ENCODE results near the gene MGMT. TPM values are rescaled to one million over a fixed set of nuclear protein-coding genes. Genes with fewer than 3 reads are reported as not detected.

Gene MGMT
- polyA plus RNA-seq, 1 donor, result 13.9 TPM

DNA sequence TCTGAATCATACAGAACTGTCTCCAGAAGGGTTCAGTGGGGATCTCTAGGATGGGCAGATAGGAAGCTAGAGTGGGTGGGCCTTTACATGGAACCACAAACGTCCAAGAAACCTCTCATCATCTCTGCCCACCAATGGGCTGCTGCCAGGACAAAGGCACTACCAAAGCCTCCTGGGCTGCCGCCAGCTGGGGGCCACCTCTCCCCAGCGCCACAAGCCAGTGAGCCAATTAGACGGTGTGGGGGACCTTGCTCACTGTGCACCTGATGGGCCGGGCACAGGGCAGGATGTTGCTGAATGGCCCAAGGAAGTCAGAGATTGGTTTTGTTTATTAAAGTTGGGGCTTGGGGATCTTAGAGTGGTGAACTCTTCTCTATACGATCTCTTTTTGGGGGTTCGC lies 242.1 kb downstream of the MGMT start:
- DNase-seq (ENCODE audit: low read depth), result no peak

GRCh38 chr10:129709627-129710509 lies 242.8 kb downstream of the MGMT start:
- no peak for DNase-seq (ENCODE audit: low read depth)

DNA sequence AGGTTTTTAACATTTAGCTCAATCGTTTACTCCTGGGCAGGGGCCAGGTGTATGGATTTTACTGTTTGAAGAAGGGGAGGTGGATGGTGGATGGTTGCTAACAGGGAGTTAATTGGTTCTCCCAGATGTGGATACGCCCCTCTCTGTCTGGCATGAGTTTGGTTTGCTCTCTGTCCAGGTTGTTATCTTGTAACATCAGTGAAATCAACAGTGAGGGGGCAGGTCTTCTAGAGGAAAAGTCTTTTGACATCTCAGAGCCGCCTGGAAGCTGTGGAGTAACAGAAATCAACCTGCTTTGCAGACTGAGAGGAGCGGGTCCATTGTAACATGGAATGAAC lies 243.4 kb downstream of the MGMT start:
- no peak for DNase-seq (ENCODE audit: low read depth)

DNA sequence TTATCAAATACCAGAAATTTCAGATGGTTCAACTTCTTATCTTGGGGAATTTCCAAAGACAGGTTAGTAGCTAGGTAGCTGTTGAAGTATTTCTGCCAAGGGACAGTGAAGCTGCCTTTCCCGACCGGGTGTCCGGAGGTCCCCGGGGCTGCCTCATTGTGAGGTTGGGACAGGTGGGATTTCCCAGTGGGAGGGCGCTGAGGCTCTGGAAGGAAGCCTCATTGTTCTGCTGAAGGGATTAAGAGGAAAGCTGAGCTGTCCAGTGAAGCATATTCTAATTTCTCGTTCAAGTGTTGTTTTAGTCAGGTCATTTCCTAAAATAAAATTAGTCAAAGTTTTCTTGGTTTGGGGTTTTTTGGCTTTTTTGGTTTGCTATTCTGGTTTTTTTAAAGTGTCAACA lies 244.2 kb downstream of the MGMT start:
- DNase-seq (ENCODE audit: low read depth), result no peak

GRCh38 chr10:129712000-129712399 lies 245.0 kb downstream of the MGMT start:
- DNase-seq (ENCODE audit: low read depth), result no peak

DNA sequence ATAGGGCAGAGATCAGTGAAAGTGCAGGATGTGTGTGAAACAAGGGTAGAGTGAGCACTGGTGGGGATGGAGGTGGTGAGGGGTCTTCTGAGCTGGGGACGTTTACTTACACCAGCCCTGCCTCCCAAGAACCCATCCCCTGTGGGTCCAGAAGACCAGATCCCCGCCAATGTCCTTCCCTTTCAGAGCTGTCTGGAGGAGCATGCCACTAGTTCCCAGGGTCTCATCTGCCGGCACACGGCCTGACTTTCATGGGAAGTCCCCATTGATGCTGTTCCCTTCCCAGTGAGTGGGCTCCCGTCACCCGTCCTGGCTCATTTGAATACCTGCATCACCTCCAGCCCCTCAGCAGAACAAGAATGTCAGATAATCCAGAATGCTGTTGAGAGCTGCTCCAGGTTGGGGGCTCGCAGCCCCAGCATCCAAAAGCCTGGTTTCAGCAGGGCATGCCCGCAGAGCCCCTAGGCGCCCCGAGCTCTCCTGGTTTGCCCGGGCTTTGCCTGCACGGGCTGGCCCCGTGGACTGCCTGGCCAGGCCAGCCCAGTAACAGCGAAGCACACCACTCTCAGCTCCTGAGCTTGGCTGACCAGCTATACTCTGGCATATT lies 246.7 kb downstream of the MGMT start:
- DNase-seq (ENCODE audit: low read depth), result no peak

DNA sequence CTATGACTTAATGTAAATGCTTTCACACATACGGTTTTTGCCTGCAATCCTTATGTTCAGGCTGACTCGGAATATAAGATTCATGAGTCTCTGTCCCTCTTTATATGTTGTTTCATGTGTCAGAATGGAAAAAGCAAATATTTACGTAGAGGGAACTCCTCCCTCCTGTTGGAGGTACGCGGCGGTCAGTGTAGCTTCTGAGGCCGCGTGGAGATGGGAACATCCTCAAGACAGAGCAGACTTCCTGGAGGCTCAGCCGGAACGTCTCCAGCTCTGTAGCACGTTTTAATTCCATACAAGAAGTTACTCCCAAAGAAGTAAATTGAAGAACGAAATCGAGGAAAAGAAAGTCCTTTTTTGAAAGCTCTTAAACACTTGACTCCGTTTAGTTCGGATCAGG lies 248.8 kb downstream of the MGMT start:
- DNase-seq (ENCODE audit: low read depth), result no peak

DNA sequence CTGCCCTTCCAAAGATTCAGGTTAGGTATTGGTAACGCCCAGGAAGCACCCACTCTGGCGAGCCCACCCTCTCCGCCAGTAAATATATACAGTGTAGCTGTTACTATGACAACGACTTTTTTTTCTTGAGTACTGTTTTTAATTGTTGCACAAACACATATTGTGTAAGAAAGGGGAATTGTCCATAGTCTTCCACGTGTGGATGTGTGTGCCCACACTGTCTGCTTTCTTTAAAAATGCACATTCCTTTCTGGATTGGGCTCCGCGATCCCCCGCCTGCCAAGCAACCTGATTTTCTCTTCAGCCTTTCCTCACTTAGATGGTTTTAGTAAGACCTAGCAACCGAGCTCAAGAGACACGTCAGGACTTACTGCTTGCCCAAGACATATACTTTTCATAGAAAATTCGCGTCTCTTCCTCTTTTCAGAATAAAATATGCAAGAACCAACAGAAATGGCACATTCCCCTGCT lies 249.2 kb downstream of the MGMT start:
- no peak for DNase-seq (ENCODE audit: low read depth)

DNA sequence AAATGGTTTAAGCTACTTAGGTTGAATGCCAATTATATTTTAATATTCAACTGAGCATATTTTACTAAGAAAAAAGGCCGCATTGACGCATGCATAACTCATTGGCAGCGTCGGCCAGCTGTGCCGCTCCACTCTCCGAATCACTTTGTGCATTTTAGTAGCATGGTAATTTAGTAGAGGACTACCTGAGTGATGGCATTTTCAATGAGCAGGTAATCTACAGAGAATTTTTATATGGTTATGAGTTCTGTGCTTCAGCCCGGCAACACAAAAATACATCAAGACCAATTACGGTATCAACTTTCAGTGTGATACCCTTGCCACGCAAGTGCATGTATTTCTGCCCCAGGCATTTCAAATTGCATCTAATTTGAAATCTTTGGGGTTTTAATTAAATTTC lies 249.8 kb downstream of the MGMT start:
- DNase-seq (ENCODE audit: low read depth), result no peak

- DNase-seq (ENCODE audit: low read depth), result no peak
These were observed 250.9 kb downstream of the MGMT start for GRCh38 chr10:129717816-129718547.

- no peak for DNase-seq (ENCODE audit: low read depth)
These were observed 251.7 kb downstream of the MGMT start for GRCh38 chr10:129718548-129719414.

- no peak for DNase-seq (ENCODE audit: low read depth)
These were observed 252.3 kb downstream of the MGMT start for GRCh38 chr10:129719415-129719739.

DNA sequence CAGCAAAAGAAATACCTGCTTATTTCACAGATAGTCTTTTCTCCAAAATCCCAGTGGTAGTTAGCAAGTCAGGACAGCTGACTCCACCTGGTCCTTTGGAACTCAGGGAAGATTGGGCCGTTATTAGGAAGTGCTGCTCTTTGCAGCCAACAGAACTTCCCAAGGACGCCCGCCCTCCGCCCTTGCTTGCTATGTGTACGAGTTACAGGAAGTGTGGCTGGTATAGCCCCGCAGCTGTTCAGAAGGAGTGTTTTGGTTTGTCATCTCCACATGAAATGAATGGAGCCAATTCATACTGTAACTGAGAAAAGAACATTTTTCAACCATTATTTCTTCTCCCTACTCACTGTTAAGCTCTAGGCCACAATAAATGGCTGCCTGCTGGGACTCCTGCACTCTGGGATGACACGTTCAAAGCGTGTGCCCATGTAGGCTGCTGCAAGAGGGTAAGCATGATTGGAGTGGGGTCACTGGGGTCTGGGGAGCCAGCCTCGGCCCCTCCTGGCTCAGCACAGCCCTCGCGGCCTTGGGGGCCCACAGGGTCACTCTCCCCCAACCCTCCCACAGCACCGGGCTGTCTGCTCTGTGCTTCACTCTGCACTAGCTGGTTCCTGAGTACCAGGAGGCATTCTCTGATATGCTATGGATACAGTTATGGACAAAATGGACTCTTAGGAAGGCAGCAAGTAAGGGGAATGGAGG lies 253.0 kb downstream of the MGMT start:
- no peak for DNase-seq (ENCODE audit: low read depth)

DNA sequence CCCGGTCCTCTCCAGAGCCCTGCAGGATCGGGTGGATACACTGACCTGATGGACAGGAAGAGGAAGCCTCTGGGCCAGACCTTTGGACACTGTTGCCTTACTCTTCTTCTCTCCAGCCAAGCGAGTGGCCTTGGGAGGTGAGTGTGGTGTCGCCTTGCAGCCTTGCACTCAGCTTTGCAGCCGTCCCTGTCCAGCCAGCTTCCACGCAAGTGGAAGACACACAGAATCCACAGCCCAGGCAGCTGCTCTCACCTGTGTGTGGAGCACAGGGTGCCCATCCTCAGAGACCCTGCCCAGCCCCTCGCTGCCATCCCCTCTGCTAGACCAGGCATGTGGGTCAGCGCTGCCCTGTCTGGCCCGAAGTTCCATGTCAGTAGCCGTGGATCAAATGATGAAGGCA lies 258.0 kb downstream of the MGMT start:
- DNase-seq (ENCODE audit: low read depth), result no peak

GRCh38 chr10:129725482-129725881 lies 258.4 kb downstream of the MGMT start:
- DNase-seq (ENCODE audit: low read depth), result no peak

DNA sequence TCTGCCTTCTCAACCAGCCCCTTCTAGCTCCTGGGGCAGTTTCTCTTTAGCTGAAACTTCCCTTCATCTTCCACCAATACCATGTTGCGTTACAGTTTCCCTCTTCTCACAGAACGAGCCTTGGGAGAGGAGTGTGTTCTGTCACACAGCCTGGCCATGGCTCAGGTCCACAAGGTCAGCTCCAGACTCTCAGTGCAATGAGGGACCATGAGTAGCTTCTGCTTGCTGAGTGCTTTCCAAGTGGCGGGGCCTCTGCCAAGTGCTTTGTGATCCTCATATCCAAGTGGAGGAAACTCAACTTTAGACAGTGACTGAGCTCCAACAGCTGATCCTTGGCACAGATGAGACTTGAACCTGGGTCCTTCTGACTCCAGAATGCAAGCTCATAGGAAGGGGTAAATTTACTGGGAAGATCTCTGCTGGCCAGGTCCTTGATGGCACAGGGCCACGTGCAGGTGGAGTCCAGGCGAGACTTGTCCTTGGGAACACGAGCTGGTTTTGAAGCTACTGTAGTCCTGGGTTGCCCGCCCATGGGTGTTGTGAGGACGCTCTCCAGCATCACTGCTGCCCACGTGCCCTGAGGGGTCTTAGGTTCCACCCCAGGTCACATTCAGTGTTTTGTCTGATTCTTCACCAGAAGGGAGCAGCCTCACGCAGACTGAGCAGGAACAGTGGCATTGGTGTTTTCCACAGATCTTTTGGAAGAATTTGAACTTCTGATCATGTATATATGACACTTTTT lies 259.0 kb downstream of the MGMT start:
- no peak for DNase-seq (ENCODE audit: low read depth)

DNA sequence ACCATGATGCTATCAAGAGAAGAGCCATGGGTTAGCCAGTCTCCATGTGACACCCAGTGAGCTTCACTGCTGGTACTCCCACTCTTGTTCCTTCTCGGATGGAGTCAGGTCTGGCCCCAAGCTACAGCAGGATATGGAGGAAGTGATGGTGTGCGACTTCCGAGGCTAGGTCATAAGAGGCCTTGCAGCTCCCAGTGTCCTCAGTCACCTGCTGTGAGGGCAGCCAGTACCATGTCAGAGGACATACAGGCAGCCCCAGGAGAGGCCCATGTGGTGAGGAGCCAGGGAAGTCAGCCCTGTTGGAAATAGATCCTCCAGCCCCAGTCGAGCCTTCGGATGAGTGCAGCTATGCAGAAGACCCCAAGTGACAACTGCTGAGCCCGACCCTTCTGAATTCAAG lies 260.0 kb downstream of the MGMT start:
- no peak for DNase-seq (ENCODE audit: low read depth)

DNA sequence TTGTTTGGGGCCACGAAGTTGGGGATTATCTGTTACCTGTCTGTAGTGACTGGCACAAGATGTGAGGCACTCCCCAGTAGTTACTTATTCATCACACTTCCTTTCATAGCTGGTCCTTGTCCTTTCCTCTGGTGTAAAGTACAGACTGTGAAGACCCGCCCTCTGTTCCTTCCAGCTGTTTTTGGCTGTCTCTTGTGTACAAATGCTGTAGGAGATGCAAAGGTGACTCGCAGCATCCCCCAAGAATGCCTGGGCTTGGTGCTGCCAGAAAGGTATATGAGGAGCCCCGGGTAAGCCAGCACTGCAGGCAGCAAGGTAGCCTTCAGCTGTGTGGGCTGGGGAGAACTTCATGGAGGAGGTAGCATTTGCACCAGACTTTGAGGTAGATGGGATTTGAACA lies 260.5 kb downstream of the MGMT start:
- no peak for DNase-seq (ENCODE audit: low read depth)

DNA sequence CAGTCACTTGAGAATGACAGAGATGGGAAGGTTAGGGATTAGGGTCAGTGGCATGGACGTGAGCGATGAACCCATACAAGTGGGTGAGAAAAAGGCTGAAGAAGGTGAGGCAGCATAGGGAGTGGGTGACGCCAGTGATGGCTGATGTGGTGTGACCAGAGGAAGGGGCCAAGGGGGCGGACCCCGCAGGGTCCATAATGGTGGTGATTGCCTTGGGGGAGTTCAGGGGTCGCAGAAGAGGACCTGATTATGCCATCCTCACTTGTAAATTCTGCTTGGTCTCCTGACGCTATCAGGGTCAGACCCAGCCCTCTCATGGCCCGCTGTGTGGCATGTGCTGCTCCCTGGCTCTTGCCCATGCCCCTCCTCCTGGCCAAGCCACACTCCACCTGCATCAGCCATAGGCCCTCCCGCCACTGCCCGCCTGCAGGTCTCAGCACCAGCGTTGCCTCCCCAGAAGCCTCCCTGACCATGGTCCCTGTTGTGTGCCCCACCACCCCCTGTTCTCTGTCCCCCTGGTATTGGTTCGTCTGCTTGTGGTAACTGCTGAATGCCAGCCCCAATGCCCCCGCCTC lies 261.3 kb downstream of the MGMT start:
- DNase-seq (ENCODE audit: low read depth), result no peak

All from forelimb muscle (tissue), 1 donor.